DOHH2 (cell line): ENCODE results near the gene SF3A2.
A peak's percentile ranks its signal among the peaks of the same experiment; 100 is the strongest.

Experiments
- H3F3A ChIP-seq: fragments of 200-600 bp; sonication (generic), shearing (Covaris generic); 2 replicates; pipeline ENCODE4 v1.6.0; 2016; ENCODE audit warnings: antibody characterized with exemption, mild to moderate bottlenecking; ENCODE audit not compliant: control insufficient read depth, insufficient read depth
- H3K27ac ChIP-seq: fragments of 200-600 bp; sonication (generic); 2 replicates; pipeline ENCODE4 v1.5.1; 2014; ENCODE audit warnings: low read depth, mild to moderate bottlenecking, low read length, moderate library complexity
- H3K27me3 ChIP-seq: fragments of 200-600 bp; sonication (generic); 2 replicates; pipeline ENCODE4 v1.6.1; 2014; ENCODE audit warnings: mild to moderate bottlenecking, low read length, mixed read lengths; ENCODE audit not compliant: control insufficient read depth
- H3K36me3 ChIP-seq: fragments of 200-600 bp; sonication (generic); 2 replicates; pipeline ENCODE4 v1.6.1; 2014; ENCODE audit warnings: mild to moderate bottlenecking, low read length, moderate library complexity, mixed read lengths; ENCODE audit not compliant: control insufficient read depth
- H3K4me1 ChIP-seq: fragments of 200-600 bp; sonication (generic); 2 replicates; pipeline ENCODE4 v1.6.1; 2014; ENCODE audit warnings: mild to moderate bottlenecking, low read length, mixed read lengths; ENCODE audit not compliant: control insufficient read depth
- H3K4me2 ChIP-seq: fragments of 200-600 bp; sonication (generic); 2 replicates; pipeline ENCODE4 v1.6.0; 2014; ENCODE audit warnings: mild to moderate bottlenecking, low read length, moderate library complexity
- H3K4me3 ChIP-seq: fragments of 200-600 bp; sonication (generic); 2 replicates; pipeline ENCODE4 v1.5.1; 2014; ENCODE audit warnings: mild to moderate bottlenecking, low read length, mixed read lengths
- H3K79me2 ChIP-seq: fragments of 200-600 bp; sonication (generic); 2 replicates; pipeline ENCODE4 v1.6.1; 2014; ENCODE audit warnings: mild to moderate bottlenecking, low read length, mixed read lengths; ENCODE audit not compliant: control insufficient read depth
- H3K9me2 ChIP-seq: fragments of 200-600 bp; sonication (generic); replicated peaks from 2 replicates; pipeline ENCODE4 v1.6.1; 2014; ENCODE audit warnings: mild to moderate bottlenecking, low read length, mixed read lengths; ENCODE audit not compliant: control insufficient read depth
- H3K9me3 ChIP-seq: fragments of 200-600 bp; sonication (generic); 2 replicates; pipeline ENCODE4 v1.6.1; 2014; ENCODE audit warnings: antibody characterized with exemption, low read length, mixed read lengths; ENCODE audit not compliant: control insufficient read depth, insufficient read depth
- H4K20me1 ChIP-seq: fragments of 200-600 bp; sonication (generic); 2 replicates; pipeline ENCODE4 v1.6.0; 2014; ENCODE audit warnings: low read depth, mild to moderate bottlenecking, antibody characterized with exemption, low read length, moderate library complexity; ENCODE audit not compliant: control insufficient read depth, insufficient read depth
- EZH2phosphoT487 ChIP-seq: fragments of 200-600 bp; sonication (generic); IDR thresholded peaks from 2 replicates; pipeline ENCODE4 v1.6.1; 2017; ENCODE audit warnings: borderline replicate concordance, mild to moderate bottlenecking, antibody characterized with exemption, low read length, moderate library complexity, mixed read lengths
- TF ChIP-seq, protein P1 (sequence below): fragments of 200-600 bp; sonication (generic); IDR thresholded peaks from one replicate; pipeline ENCODE4 v1.5.1; 2014; ENCODE audit warnings: antibody characterized with exemption, mild to moderate bottlenecking, low read depth, low read length; ENCODE audit not compliant: poor library complexity, severe bottlenecking

The SF3A2 gene

DNA sequence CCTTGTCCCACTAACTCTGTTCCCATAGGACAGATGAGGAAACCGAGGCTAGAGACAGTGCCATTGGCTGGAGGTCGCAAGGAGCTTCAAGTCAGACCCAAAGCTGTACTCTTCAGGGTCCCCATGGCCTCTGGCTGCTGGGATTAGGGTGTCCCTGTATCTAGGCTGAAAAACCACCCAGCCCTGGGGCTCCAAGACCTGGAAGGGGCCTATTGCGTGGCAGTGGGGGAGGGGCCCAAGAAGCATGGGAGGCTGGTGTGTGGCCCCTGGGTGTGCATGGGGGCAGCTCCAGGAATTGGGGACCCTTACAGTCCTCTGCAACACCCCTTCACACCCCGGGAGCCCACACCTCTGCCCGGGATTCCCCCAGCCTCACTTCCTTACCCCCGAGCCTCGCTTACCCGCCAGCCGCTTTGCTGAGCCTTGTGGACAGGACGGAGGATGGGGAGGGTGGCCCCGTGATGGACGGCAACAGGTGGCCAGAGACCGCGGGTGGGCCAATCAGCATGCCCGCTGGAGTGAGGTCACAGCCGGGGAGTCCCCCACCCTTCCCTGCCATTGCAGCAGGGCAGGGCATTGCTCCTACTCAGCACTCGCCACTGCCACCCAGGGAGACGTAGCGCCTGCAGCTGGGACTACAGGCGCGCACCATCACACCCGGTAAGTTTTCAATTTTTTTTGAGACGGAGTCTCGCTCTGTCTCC lies 19.5 kb downstream of the SF3A2 start, which contains the start of gene JSRP1:
TSS of gene JSRP1 (minus strand) at position 436 of the 704 bp plus-strand sequence. CDS start 1,103 bp downstream, outside the sequence.
- peaks cover 7% of the 10 kb centered on the region for H3K36me3 ChIP-seq
- TF ChIP-seq EZH2phosphoT487 = no peak
- TF ChIP-seq, protein P1, sequence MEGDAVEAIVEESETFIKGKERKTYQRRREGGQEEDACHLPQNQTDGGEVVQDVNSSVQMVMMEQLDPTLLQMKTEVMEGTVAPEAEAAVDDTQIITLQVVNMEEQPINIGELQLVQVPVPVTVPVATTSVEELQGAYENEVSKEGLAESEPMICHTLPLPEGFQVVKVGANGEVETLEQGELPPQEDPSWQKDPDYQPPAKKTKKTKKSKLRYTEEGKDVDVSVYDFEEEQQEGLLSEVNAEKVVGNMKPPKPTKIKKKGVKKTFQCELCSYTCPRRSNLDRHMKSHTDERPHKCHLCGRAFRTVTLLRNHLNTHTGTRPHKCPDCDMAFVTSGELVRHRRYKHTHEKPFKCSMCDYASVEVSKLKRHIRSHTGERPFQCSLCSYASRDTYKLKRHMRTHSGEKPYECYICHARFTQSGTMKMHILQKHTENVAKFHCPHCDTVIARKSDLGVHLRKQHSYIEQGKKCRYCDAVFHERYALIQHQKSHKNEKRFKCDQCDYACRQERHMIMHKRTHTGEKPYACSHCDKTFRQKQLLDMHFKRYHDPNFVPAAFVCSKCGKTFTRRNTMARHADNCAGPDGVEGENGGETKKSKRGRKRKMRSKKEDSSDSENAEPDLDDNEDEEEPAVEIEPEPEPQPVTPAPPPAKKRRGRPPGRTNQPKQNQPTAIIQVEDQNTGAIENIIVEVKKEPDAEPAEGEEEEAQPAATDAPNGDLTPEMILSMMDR = no peak
- H3K9me2 ChIP-seq = no peaks in the 10 kb centered on the region
- peak within 1 kb of the TSS; percentile 60 for H3K4me2 ChIP-seq
- H3F3A ChIP-seq = peaks cover 22% of the 10 kb centered on the region
- H3K27me3 ChIP-seq = no peaks in the 10 kb centered on the region
- H3K4me3 ChIP-seq = peak within 1 kb of the TSS; percentile 69
- H3K4me1 ChIP-seq = peaks cover 79% of the 10 kb centered on the region
- no peaks in the 10 kb centered on the region for H4K20me1 ChIP-seq
- peak within 1 kb of the TSS; percentile 96 for H3K27ac ChIP-seq
- H3K79me2 ChIP-seq = peaks cover 4% of the 10 kb centered on the region
- no peaks in the 10 kb centered on the region for H3K9me3 ChIP-seq

DNA sequence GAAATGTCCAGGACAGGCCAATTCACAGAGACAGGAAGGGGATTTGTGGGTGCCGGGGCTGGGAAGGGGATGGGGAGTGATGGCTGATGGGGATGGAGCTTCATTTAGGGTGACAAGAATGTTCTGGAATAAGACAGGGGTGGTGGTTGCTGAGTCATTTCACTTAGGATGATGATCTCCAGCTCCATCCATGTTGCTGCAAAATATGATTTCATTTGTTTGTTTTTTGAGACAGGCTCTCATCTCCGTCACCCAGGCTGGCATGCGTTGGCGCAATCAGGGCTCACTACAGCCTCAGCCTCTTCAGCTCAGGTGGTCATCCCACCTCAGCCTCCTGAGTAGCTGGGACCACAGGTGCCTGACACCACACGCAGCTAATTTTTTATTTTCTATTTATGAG lies 22.7 kb downstream of the SF3A2 start:
- Histone ChIP-seq H4K20me1 (no peaks in the 10 kb centered on the region), H3K27ac (peak overlapping the region; percentile 96), H3K9me3 (no peaks in the 10 kb centered on the region), H3K36me3 (peaks cover 4% of the 10 kb centered on the region), H3K9me2 (no peaks in the 10 kb centered on the region), H3F3A (peaks cover 19% of the 10 kb centered on the region), H3K27me3 (no peaks in the 10 kb centered on the region), H3K4me2 (peak overlapping the region; percentile 43), H3K4me1 (peaks cover 85% of the 10 kb centered on the region), H3K79me2 (peaks cover 10% of the 10 kb centered on the region), H3K4me3 (peak overlapping the region; percentile 6; the same call in 1 of the 2 replicates)
- TF ChIP-seq, protein P1 = no peak
- TF ChIP-seq EZH2phosphoT487 = no peak

DNA sequence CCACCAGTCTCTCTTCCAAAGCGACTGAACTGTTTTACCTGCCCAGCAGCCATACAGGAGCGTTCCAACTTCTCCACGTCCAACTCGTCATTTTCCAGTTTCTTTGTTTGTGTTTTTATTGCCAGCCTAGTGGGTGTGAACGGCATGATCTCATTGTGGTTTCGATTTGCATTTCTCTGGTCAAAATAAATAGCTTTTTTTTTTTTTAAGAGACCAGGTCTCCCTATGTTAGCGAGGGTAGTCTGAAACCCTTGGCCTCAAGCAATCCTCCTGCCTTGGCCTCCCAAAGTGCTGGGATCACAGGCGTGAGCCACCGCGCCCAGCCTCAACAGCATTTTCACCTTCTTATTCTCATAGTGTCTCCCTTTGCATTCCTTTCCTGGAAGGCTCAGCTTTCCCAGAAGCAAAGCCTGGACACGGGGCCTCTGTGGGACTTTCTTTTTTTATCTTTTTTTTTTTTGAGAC lies 23.7 kb downstream of the SF3A2 start:
- no peaks in the 10 kb centered on the region for H3K27me3 ChIP-seq
- H3K36me3 ChIP-seq = peaks cover 4% of the 10 kb centered on the region
- H3K4me3 ChIP-seq = peak overlapping the region; percentile 29
- H3K9me2 ChIP-seq = no peaks in the 10 kb centered on the region
- peaks cover 10% of the 10 kb centered on the region for H3K79me2 ChIP-seq
- H3K4me2 ChIP-seq = peak overlapping the region; percentile 43
- no peaks in the 10 kb centered on the region for H3K9me3 ChIP-seq
- peaks cover 17% of the 10 kb centered on the region for H3F3A ChIP-seq
- peak overlapping the region; percentile 96 for H3K27ac ChIP-seq
- H4K20me1 ChIP-seq = no peaks in the 10 kb centered on the region
- no peak for TF ChIP-seq EZH2phosphoT487
- TF ChIP-seq, protein P1 = no peak
- peaks cover 87% of the 10 kb centered on the region for H3K4me1 ChIP-seq
